Measurements from ENCODE around the gene ZBTB7A.

- no peak for TF ChIP-seq POLR2A (IDR thresholded peaks at IDR 0.05; ENCODE audit: low read depth, low read length)
- TF ChIP-seq CTCF (conservative IDR thresholded peaks at IDR 0.05; ENCODE audit: low read depth, low read length), result no peak
- no peak for TF ChIP-seq CHD1 (IDR thresholded peaks at IDR 0.05; ENCODE audit: low read depth, low read length)
- no peak for TF ChIP-seq RAD21 (IDR thresholded peaks at IDR 0.05; ENCODE audit: low read length)
- TF ChIP-seq RCOR1 (IDR thresholded peaks at IDR 0.05; ENCODE audit: insufficient replicate concordance, low read length), result no peak
- no peak for TF ChIP-seq MXI1 (IDR thresholded peaks at IDR 0.05; ENCODE audit: borderline replicate concordance, low read depth, low read length)
- TF ChIP-seq BHLHE40 (IDR thresholded peaks at IDR 0.05; ENCODE audit: low read depth, low read length), result no peak
- TF ChIP-seq MAFK (IDR thresholded peaks at IDR 0.05; ENCODE audit: low read depth, low read length), result no peak
- TF ChIP-seq FOS (IDR thresholded peaks at IDR 0.05; ENCODE audit: low read depth, low read length), result no peak
- TF ChIP-seq SMC3 (IDR thresholded peaks at IDR 0.05; ENCODE audit: low read depth, low read length), result no peak
- TF ChIP-seq NFE2L2 (IDR thresholded peaks at IDR 0.05; ENCODE audit: low read depth, low read length), result no peak
These were observed 36.4 kb upstream of the ZBTB7A start for GRCh38 chr19:4103080-4103433.
